NCI-H774 (cell line): Measurements from ENCODE around the gene PPIP5K2.

Experiments
- DNase-seq: peaks from one replicate; lab custom pipeline; 2025; lab: John Stamatoyannopoulos, UW

The PPIP5K2 gene

GRCh38 chr5:103245761-103246160 lies 125.7 kb downstream of the PPIP5K2 start:
- DNase-seq: no peak

- no peak for DNase-seq
Observed at GRCh38 chr5:103247118-103247517, 127.0 kb downstream of the PPIP5K2 start.

GRCh38 chr5:103249068-103249467 lies 129.0 kb downstream of the PPIP5K2 start:
- no peak for DNase-seq

GRCh38 chr5:103254921-103255320 lies 134.8 kb downstream of the PPIP5K2 start:
- DNase-seq: no peak

GRCh38 chr5:103255691-103256090 lies 135.6 kb downstream of the PPIP5K2 start:
- DNase-seq: no peak

GRCh38 chr5:103256178-103256577 lies 136.1 kb downstream of the PPIP5K2 start:
- no peak for DNase-seq

- peak; percentile 97 for DNase-seq
Observed at GRCh38 chr5:103258368-103258956, 138.4 kb downstream of the PPIP5K2 start, which contains the start of gene MACIR. Gene MACIR, plus strand, starts transcription at chr5:103258763. Its CDS starts 17,157 bp downstream, at chr5:103275920.

- DNase-seq: peak; percentile 62
Observed at GRCh38 chr5:103258957-103259704, 139.0 kb downstream of the PPIP5K2 start.

- DNase-seq: peak; percentile 41
Observed at GRCh38 chr5:103259705-103260355, 139.7 kb downstream of the PPIP5K2 start.

- DNase-seq: no peak
Observed at GRCh38 chr5:103260951-103261350, 140.8 kb downstream of the PPIP5K2 start.
